Cardiac septum (tissue), 1 donor: ENCODE results near the gene PPIL1. TPM values are rescaled to one million over a fixed set of nuclear protein-coding genes. Genes with fewer than 3 reads are reported as not detected.

Experiments
- DNase-seq: peaks from one replicate; pipeline ENCODE4 v3.0.0-alpha.2; 2020; ENCODE audit warnings: low spot score
- intact Hi-C: fragments of 100-400 bp; cut with DNase I; formaldehyde crosslinking; loops from one replicate; pipeline ENCODE4 v1.14.0; 2022
- total RNA-seq: library from RNA; stranded (reverse); fragmentation: NEBNext Ultra II Directional; extraction: Animal tissue kit (Norgen Biotek cat#: 25700); gene quantifications from one replicate; pipeline ENCODE4 v1.2.1, GENCODE V29; 2021
- donor health status: DM: no; HTN: no; CAD: no.

PPIL1 gene
- total RNA-seq, 1 donor from 2014 or later, result 24.9 TPM

DNA sequence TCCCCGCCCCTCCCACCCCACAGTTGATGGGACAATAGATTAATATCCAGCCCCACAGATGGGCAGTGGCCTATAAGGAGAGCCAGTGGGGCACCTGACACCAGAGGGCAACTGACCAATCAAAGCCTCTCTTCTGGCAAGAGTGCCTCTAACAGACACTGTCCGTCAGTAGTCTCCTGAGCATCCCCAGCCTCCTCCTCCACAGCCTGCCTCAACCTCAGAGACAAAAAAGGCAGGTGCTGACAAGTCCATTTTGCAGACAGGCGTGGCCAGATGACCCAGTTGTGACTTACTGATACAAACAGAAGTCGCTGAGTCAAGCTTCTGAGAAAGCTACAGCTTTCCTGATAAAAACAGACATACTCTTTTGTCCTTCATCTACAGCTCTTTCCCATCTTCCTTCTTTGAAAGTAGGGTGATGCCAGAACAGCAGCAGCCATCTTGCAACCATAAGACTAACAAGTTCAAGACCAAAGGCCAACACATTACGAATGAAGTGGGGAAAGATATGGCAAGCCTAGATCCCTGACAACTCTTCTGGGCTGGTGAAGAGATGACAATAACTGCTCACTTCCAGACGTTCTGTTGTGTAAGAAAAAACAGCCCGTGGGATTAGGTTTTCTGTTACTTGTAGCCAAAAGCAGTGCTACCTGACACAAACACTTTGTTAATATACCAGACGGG lies 12.3 kb downstream of the PPIL1 start:
- intact Hi-C loops, result no loop called here
- no peak for DNase-seq

DNA sequence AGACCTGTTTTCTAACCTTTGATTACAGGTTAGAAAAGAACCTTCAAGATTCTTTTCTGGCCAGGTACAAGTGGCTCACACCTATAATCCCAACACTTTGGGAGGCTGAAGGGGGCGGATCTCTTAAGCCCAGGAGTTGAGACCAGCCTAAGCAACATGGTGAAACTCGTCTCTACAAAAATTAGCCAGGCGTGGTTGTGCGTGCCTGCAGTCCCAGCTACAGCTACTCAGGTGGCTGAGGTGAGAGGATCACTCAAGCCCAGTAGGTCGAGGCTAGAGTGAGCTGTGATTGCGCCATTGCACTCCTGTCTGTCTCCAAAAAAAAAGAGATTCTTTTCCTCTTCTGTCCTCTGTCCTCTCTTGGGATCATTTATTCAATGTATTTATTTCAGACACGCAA lies 14.5 kb downstream of the PPIL1 start:
- intact Hi-C loops, result no loop called here
- no peak for DNase-seq

DNA sequence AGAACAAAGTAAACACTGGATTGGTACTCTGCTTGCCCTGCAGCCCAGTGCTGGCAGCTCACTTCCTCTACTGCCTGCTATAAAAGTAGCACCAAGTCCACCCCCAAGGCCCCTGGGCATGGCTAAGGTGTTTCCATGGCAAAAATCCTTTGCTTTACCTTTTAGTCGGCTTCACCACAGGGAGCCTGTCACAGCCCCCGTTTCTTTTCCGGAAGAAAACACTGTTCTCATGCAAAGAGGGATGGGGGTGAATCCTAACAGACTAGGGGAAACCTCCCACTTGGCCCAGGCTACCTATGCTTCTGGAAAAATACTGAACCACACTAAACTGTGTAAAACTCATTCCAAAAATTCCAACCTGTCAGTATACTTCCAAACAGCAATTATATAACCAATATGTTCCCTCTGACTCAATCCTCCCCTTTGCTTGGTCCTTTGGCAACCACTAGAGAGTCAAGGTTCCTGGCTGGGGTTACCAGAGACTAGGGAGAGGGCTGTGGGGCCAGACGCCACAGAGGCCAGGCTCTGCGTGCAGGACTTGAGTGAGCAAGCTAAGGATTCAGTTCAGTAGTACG lies 16.1 kb downstream of the PPIL1 start:
- intact Hi-C loops, result no loop called here
- DNase-seq, result no peak

DNA sequence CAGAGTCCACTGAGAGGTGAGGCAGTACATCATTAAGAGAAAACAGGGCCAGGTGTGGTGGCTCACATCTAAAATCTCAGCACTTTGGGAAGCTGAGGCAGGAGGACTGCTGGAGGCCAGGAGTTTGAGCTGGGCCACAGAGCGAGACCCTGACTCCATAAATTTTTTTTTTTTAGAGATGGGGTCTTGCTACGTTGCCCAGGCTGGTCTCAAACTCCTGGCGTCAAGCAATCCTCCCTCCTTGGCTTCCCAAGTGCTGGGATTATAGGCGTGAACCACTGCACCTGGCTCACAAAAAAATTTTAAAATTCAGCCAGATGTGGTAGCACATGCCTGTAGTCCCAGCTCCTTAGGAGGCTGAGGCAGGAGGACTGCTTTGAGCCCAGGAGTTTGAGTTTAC lies 17.3 kb downstream of the PPIL1 start:
- intact Hi-C loops, result no loop called here

DNA sequence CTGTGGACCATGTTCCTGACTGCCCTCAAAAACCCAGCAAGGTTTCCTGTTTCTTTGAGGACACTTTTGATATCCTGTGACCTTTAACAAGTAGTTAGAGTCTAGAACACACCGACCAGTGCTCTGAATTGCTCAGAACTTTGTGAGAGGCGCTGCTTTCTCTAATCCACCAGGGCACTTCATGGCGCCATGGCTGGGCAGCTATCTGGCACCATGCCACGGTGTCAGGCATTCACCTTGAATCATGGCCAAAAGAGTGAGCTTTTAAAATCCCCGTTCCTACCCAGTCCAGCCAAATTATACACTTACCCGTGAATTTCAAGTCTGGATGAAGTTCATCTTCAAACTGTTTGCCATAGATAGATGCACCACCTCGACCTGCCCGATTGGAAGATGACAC lies 18.3 kb downstream of the PPIL1 start:
- intact Hi-C loops, result no loop called here
- DNase-seq, result no peak

More for the DNA sequence above, 17.3 kb downstream of the PPIL1 start:
- no peak for DNase-seq

DNA sequence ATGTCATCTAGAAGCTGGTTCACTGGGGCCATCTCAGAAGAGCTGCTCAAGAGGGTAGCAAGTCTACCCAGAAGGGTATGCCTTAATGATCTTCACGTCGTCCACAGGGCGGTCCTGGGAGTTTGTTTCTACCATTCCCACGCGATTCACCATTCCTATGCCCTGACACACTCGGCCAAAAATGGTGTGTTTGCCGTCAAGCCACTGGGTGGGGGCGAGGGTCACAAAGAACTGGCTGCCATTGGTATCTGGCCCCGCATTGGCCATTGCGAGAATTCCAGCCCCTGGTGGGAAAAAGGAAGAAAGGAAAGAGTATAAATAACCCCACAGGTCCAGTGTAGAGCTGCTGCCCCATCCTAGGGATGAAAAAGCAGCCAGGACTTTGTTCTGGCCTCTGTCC lies 18.9 kb downstream of the PPIL1 start:
- intact Hi-C loops, result no loop called here
- no peak for DNase-seq

DNA sequence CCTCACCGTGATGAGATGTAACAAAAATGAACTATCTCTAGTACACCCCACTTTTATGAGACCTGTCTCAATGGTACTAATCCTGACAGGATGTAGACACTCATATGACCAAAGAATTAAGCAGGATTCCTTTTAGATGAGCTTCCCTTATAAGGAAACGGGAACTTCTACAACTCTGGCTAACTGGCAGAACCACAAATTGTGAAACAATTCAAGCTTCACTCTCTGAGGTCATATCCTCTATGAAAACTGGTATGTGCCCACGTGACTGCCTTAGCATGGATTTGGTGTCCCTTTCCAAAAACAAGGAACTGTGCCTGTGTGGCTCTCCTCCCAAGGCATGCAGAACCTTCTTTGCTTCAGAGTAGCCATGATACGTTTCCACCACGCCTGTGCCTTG lies 21.3 kb downstream of the PPIL1 start:
- intact Hi-C loops, result loop anchor here (5.0 kb wide), 1 partner anchor 236 kb away; no protein-coding TSS in a partner anchor
- no peak for DNase-seq

DNA sequence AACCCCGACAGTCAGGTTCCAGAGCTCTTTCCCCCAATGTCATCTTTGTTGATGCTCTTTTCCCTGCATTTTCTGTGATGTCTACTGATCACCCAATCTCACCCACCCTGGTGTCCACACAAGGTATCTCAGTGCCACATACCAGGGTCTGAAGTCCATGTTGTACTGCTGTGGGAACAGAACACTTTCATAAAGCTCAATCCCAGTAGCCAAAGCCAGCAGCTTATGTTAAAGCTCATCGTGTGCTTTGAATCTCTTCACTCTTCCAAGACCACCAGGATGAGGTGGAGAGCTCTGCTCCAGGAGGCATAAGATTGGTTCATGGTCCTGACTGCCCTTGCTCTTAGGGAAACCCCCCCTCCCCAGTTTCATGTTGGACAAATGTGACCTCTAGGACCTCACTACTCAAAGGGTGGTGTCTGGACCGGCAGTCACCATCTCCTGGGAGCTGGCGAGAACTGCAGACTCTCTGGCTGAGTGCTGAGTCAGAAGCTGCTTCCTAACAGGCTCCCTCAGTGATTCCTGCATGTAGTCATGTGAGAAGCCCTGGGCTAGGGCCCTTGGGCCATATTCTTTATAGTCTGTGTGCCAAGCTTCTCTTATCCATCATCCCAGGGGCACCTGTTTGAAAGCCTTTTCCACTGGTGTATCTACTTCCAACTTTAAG lies 22.0 kb downstream of the PPIL1 start:
- peak; percentile 79 for DNase-seq
- intact Hi-C loops, result loop anchor here (5.0 kb wide), 1 partner anchor 235 kb away; no protein-coding TSS in a partner anchor

DNA sequence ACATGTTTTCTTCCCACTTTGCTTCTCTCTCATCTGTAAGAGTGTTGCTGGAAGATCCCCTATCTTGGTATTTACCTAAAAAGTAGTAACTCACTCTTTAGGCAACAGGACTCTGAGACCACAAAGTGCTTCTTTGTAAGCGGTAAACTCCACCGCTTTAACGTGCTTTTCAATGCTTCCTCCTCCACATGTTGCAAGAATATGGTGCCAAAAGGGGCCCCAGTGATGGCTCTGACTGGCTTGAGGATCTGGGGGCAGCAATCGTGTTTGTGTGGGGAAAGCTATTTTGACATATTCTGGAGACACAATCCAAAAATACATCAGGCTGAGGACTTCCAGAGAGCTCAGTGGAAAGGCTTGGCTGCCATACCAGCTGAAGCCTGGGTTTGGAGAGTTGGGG lies 23.0 kb downstream of the PPIL1 start:
- intact Hi-C loops, result loop anchor here (2.0 to 5.0 kb wide), 2 partner anchors 85 to 234 kb away; no protein-coding TSS in a partner anchor
- DNase-seq, result no peak

DNA sequence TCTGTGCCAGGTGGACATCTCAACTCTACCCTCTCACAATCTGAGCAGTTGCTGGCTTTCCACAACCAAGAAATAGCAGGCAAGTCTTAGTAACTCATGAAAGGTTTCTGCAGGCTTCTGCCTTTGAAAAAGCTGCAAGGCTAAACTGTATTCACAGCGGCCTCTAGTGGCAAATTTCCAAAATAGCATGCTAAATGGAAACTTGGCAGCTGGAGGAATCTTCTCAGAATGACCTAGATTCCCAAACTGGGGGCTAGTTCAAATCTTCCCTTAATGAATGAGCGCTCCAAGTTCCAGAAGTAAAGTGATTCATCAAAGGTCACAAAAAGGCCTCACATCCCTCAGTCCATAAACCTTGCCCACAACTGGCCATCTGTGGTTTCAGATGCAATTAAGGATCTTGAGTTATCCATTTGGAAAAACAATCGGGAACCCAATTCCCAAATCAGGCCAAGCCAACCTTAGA lies 23.4 kb downstream of the PPIL1 start:
- intact Hi-C loops, result loop anchor here (2.0 to 5.0 kb wide), 2 partner anchors 84 to 234 kb away; no protein-coding TSS in a partner anchor
- DNase-seq, result no peak

DNA sequence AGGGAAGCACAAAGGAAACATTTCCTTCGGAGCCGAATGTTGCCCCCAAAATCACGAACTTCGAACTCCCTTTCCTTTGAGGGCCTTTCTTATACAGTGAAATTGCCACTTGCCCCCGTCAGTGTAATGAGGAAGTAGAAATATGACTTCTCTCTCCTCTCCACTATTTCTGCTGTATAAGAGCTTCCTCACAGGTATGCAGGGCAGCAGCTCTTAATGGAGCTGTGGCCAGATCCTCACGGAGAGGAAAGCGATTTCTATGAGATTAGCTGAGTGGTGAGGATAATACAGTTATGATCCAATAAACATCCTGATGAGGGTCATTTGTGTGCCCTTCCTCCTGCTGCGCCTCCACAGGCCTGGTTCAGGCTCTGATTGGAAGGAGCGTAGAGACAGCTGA lies 24.6 kb downstream of the PPIL1 start:
- DNase-seq, result no peak
- intact Hi-C loops, result loop anchor here (2.0 to 5.0 kb wide), 2 partner anchors 83 to 233 kb away; no protein-coding TSS in a partner anchor

DNA sequence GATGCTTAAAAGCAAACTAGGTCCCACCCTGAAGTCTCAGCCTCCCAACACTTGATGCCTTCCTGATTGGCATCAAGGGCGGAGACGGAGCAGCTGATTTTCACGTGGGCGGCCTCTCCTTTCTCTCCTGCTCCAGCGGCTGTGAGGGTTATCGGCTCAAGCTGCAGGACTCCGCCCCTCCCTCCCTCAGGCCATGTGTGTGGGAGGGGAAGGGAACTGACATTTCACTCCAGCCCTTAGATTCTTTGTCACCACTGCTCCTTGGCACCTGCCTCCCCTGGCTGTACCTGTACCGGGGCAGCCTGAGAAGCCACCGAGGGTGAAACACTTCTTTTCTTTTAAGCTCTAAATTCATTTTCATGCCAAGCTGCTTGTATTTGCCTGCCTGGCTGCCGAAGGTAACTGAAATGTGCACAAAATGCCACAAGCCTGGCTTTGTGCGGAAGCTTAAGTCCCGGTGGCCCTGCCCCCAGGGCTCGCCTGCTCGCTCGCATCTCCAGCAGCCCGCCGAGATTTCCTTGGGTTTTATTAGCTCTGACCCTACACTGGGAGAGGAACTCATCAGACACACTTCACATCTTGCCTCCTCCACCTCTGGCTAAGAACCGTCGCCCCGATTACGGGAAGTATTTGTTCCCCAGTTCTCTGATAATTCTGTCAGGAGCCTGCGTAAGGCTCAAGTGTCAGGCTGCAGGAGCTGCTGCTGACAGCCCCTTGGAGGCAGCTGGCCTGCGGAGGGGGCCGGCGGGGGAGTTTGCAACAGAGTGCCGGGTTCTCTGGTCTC lies 25.8 kb downstream of the PPIL1 start:
- DNase-seq, result peak; percentile 79
- intact Hi-C loops, result loop anchor here (5.0 kb wide), 1 partner anchor 172 kb away; the partner anchor contains the start of gene CDKN1A

DNA sequence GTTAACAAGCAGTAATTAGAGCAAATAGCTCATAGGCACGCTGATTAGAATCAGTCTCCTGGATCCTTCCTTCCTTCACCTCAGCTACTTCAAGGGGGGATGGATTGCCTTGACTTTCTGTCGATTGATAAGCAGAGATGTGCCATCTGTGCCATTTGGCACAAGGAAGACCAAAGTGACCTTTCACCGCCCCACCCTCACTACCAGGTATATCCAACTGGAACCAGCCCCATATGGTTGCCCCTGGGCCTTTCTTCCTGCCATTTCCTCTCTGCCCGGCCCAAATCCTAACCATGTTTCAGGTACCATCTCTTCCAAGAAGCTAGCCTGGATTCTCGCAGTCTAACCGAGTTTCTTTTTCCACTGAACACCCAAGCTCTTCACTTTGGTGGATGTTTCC lies 26.6 kb downstream of the PPIL1 start:
- intact Hi-C loops, result loop anchor here (5.0 kb wide), 1 partner anchor 171 kb away; the partner anchor contains the start of gene CDKN1A
- DNase-seq, result no peak

DNA sequence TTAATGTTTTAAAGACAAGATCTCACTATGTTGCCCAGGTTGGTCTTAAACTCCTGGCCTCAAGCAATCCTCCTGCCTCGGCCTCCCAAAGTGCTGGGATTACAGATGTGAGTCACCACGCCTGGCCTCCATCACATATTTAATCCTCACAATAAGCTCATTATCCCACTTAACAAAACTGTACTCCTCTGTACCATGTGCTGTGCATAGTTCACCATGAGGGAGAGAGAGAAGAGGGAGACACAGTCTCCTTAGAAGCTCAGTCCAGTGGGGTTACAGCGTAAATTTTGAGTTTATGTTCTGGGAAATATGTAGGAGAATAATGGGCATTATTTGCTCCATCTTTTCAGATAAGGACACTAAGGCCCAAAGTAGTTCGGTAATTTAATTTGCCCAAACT lies 27.5 kb downstream of the PPIL1 start:
- no peak for DNase-seq
- intact Hi-C loops, result loop anchor here (5.0 kb wide), 1 partner anchor 170 kb away; the partner anchor contains the start of gene CDKN1A

DNA sequence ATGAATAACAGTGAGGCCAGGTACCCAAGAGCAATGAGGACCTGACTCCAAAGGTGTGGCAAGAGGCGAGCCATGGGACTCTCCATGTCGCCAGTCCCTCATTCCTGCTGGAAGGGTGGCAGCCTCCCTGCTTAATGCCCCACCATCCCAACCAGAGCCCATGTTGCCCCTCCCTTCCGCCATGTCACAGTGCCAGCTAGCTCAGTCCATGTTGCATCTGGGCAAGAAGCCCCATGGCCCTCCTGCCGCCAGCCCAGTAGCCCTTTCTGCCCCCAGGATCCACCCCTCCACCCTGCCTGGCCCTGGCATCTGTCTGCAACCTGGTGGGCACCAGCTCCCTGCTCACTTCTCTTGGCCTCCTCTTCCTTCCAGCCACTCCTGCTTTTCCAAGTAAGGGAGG lies 29.4 kb downstream of the PPIL1 start:
- DNase-seq, result no peak
- intact Hi-C loops, result loop anchor here (5.0 kb wide), 1 partner anchor 168 kb away; the partner anchor contains the start of gene CDKN1A

DNA sequence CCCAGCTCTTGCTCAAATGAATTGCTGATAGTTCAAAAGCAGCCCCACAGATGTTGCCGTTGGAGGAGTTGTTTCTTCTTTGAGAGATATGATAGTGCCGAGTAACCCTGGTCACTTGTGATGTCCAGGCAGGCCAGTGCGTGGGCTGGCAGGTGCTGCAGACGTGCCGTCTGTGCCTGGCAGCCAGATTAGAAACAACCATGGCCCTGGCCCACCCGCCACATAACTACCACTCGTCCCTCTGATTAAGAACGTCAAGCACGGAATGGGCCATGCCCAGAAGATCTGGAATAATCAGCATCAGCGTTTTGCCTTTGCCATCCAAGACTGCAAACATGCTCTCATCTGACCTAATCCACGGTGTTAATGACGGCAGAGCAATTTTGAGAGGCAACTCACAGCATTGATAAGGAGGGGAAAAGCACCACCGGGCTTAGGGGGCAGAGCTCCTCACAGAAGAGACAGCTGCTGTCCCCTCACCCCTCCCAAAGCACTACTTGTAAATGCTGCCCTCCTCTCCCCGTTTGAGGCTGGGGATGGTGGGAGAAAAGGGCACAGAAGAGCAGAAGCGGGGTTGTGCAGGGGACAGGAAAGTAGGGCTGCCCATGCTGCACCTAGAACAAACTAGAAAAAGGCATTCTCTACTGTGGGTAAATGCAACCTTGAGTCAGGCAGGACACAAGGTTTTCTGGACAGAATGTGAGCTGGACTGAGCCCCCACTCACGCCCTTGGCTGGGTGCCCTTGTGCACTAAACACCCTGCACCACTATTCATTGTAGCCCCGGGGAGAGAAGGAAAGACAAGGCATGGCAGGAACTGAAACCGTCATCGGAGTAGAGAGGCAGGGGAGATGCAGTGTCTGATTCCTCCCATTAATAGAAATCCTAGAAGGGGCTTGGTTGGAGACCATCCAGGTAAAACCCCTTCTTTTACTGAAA lies 30.1 kb downstream of the PPIL1 start:
- intact Hi-C loops, result loop anchor here (5.0 kb wide), 1 partner anchor 167 kb away; the partner anchor contains the start of gene CDKN1A
- DNase-seq, result no peak

DNA sequence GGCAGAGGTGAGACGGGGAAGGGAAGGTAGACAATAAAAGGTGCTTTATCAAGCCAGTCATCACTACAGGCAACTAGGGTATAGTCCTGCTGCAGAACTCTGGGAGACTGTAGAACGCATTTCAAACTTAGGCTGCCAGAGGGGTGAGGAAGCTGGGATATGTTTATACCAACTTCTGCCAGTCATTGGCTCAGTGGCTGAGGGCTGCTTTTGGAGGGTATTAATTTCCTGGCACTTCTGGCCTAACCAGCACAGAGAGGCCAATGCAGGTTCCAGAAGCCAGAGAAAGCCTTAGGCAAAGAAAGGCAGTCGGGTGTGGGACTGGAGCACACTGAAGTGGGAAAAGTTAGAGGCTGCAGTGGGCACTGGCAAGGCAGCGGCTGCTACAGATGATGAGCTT lies 31.4 kb downstream of the PPIL1 start:
- intact Hi-C loops, result no loop called here
- no peak for DNase-seq

DNA sequence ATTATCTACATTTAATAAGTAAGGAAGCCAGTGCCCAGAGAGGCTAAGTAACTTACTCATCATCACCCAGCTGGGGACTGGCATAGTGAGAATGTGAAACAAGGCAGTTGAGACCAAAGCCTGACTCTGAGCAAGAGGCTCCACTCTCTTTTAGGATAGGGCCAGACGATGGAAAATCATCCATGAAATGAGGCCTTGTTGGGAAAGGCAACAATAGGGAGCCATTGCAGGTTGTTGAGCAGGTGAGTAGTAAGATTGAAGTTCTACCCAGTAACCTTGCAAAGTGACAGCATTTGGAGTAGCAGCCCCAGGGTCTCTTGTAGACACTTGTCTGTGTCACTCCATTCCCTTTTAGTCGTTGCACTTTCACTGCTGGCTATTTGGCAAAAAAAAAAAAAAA lies 32.8 kb downstream of the PPIL1 start:
- intact Hi-C loops, result no loop called here
- DNase-seq, result no peak
